ENCODE measurements around the gene ADORA1.

Gene ADORA1

DNA sequence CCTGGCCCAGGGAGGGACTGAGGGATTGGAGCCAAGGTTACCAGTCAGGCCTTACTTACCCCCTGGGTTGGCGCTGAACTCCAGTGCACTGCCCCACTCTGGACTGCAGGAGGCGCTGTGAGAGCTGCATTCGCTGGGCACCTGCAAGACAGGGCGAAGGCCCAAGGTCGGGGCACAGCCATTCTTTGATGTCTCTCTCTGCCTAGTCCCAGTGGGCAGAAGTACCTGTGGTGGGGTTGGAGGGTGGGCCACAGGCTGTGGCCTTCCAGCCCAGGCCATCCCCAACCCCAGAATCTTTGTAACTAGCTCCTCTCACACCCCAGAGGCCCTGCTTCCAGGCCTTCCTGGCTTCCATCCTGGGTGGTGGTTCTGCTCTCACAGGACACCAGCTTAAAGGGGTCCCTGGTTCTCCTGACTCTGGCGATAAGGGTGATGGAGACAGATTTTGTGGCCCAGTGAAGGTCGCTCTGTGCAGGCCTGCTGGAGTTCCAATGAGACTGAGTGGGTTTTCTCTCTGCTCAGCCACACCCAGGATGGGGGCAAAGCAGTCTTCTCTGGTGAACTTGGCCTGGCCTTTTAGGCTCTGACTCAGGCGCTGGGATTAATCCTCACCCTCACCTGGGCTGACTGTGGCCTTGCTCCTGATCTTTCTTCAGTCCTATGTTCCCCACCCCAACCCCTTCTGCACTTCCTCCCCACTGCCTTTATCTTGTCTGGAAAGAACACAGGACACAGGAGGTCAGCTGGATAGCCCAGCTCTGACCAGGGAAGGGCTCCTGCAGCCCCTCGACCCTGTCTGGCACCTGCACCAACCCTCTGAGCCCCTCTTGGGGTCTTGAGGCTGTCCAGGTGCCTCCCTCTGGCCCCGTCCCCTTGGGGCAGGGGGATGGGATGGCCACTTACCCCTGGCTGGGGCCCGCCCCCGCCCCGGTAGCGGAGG lies 42.7 kb upstream of the ADORA1 start:
- H3K14ac ChIP-seq (ENCODE audit: low read length) = no peak overlapping the region
- H3K23ac ChIP-seq (ENCODE audit: low read depth, low read length, poor library complexity) = peak overlapping the region; percentile 53
- H3K9ac ChIP-seq (ENCODE audit: low read depth, low read length, poor library complexity) = no peak overlapping the region
- H4K8ac ChIP-seq (ENCODE audit: low read depth, low read length) = no peak overlapping the region
- no peak overlapping the region for H2AFZ ChIP-seq (ENCODE audit: low read length)
- no peak overlapping the region for H4K91ac ChIP-seq (ENCODE audit: low read depth, low read length, poor library complexity)
- H3K36me3 ChIP-seq (replicated peaks in 1 of 2; ENCODE audit: control insufficient read depth in 2 of 2, insufficient read depth in 2 of 2, low read length in 2 of 2) = no peaks in the 10 kb centered on the region
- peaks cover 0 to 32% (median 0%) of the 10 kb centered on the region in 3 experiments for H3K27me3 ChIP-seq (ENCODE audit: control insufficient read depth in 3 of 3, insufficient read depth in 3 of 3, low read depth in 1 of 3, low read length in 3 of 3)
- peak overlapping the region; percentile 70 for H2AK5ac ChIP-seq (ENCODE audit: low read depth, low read length)
- no peak overlapping the region for H2BK15ac ChIP-seq (ENCODE audit: low read length)
- H3K79me1 ChIP-seq (ENCODE audit: low read depth, low read length) = no peaks in the 10 kb centered on the region
- H3K27ac ChIP-seq (replicated peaks; ENCODE audit: low read length) = no peak overlapping the region
- H2BK12ac ChIP-seq (ENCODE audit: low read length) = no peak overlapping the region
- no peaks in the 10 kb centered on the region for H3K9me3 ChIP-seq (replicated peaks in 1 of 2; ENCODE audit: control insufficient read depth in 2 of 2, insufficient read depth in 1 of 2, low read depth in 1 of 2, low read length in 2 of 2)
- H3K4me1 ChIP-seq (ENCODE audit: control insufficient read depth in 2 of 2, insufficient read depth in 1 of 2, low read depth in 1 of 2, low read length in 2 of 2) = peaks cover 0 to 7% of the 10 kb centered on the region in 2 donors
- no peak overlapping the region for H2BK120ac ChIP-seq (ENCODE audit: low read depth, low read length)
- no CpG with 5 or more reads among the region's 14 CpGs for WGBS, 2 donors (ENCODE audit: extremely low coverage in 2 of 2, insufficient read length in 2 of 2, insufficient replicate concordance in 1 of 2)
- no peak for DNase-seq (ENCODE audit: low spot score)
- H3K4me3 ChIP-seq (ENCODE audit: low read length in 2 of 2) = no peak overlapping the region
- no peak overlapping the region for H3K4me2 ChIP-seq (ENCODE audit: insufficient read depth, low read length, poor library complexity, severe bottlenecking)
- no peak overlapping the region for H3K4ac ChIP-seq (ENCODE audit: low read length)
- H2BK5ac ChIP-seq (ENCODE audit: low read length) = peak overlapping the region; percentile 50
- peak overlapping the region; percentile 45 for H3K18ac ChIP-seq (ENCODE audit: low read length)

DNA sequence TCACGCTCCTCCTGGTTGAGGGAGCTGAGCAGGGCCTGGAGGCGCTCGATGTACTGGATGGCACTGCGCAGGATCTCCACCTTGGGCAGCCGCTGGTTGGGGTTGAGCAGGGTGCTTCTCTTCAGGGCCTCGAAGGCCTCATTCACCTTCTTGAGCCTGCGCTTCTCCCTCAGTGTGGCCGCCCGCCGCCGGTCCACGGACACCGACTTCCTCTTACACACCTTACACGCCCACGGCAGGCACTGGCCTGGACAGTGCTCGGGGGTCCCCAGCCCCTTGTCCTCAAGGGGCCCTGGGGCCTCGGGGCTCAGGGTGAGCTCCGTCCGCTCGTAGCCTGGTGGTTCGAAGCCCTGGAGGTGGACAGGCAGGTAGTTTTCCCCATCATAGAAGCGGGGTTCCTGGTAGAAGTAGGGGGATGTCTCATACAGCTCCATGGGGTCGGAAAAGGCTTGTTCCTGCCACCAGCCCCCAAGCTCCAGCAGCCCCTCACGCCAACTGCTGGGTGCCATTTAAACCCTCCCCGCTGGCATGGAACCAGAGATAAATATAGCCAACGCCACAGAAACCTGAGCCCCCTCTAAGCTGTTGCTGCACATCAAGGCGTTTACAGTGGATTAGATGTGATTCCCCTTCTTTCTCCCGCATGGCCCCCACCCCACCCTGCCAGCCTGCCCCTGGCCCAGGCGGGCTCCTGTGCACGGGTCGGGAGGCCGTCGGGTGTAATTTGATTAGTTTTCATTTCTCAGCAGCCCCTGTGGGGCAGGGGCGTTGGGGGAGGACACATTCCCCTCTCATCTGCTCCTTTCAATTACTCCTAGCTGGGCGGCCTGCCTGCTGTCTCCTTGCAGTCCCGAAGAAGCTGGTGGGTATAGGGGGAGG lies 41.8 kb upstream of the ADORA1 start, which contains the start of gene MYOG:
TSS of gene MYOG (minus strand) at position 485 of the 879 bp plus-strand sequence. CDS start at position 434, 51 bp downstream.
- H3K4ac ChIP-seq (ENCODE audit: low read length) = no peak within 1 kb of the TSS
- no peak within 1 kb of the TSS for H3K14ac ChIP-seq (ENCODE audit: low read length)
- no peak within 1 kb of the TSS for H2BK120ac ChIP-seq (ENCODE audit: low read depth, low read length)
- H3K36me3 ChIP-seq (replicated peaks in 1 of 2; ENCODE audit: control insufficient read depth in 2 of 2, insufficient read depth in 2 of 2, low read length in 2 of 2) = no peaks in the 10 kb centered on the region
- no peak within 1 kb of the TSS for H3K9ac ChIP-seq (ENCODE audit: low read depth, low read length, poor library complexity)
- no peak within 1 kb of the TSS for H3K18ac ChIP-seq (ENCODE audit: low read length)
- no peak within 1 kb of the TSS for H3K4me2 ChIP-seq (ENCODE audit: insufficient read depth, low read length, poor library complexity, severe bottlenecking)
- H2BK5ac ChIP-seq (ENCODE audit: low read length) = peak within 1 kb of the TSS; percentile 50
- no peaks in the 10 kb centered on the region for H3K79me1 ChIP-seq (ENCODE audit: low read depth, low read length)
- no peaks in the 10 kb centered on the region for H3K9me3 ChIP-seq (replicated peaks in 1 of 2; ENCODE audit: control insufficient read depth in 2 of 2, insufficient read depth in 1 of 2, low read depth in 1 of 2, low read length in 2 of 2)
- no peak for DNase-seq (ENCODE audit: low spot score)
- no peak within 1 kb of the TSS for H4K91ac ChIP-seq (ENCODE audit: low read depth, low read length, poor library complexity)
- peaks cover 0 to 8% of the 10 kb centered on the region in 2 donors for H3K4me1 ChIP-seq (ENCODE audit: control insufficient read depth in 2 of 2, insufficient read depth in 1 of 2, low read depth in 1 of 2, low read length in 2 of 2)
- H4K8ac ChIP-seq (ENCODE audit: low read depth, low read length) = no peak within 1 kb of the TSS
- H2AK5ac ChIP-seq (ENCODE audit: low read depth, low read length) = peak within 1 kb of the TSS; percentile 70
- no CpG with 5 or more reads among the region's 36 CpGs for WGBS, 2 donors (ENCODE audit: extremely low coverage in 2 of 2, insufficient read length in 2 of 2, insufficient replicate concordance in 1 of 2)
- peak within 1 kb of the TSS; percentile 25 for H3K23ac ChIP-seq (ENCODE audit: low read depth, low read length, poor library complexity)
- H2BK15ac ChIP-seq (ENCODE audit: low read length) = peak within 1 kb of the TSS; percentile 72
- no peak within 1 kb of the TSS for H3K4me3 ChIP-seq (ENCODE audit: low read length in 2 of 2)
- peaks cover 0 to 25% (median 0%) of the 10 kb centered on the region in 3 experiments for H3K27me3 ChIP-seq (ENCODE audit: control insufficient read depth in 3 of 3, insufficient read depth in 3 of 3, low read depth in 1 of 3, low read length in 3 of 3)
- H2AFZ ChIP-seq (ENCODE audit: low read length) = no peak within 1 kb of the TSS
- H3K27ac ChIP-seq (replicated peaks; ENCODE audit: low read length) = no peak within 1 kb of the TSS
- H2BK12ac ChIP-seq (ENCODE audit: low read length) = peak within 1 kb of the TSS; percentile 31

DNA sequence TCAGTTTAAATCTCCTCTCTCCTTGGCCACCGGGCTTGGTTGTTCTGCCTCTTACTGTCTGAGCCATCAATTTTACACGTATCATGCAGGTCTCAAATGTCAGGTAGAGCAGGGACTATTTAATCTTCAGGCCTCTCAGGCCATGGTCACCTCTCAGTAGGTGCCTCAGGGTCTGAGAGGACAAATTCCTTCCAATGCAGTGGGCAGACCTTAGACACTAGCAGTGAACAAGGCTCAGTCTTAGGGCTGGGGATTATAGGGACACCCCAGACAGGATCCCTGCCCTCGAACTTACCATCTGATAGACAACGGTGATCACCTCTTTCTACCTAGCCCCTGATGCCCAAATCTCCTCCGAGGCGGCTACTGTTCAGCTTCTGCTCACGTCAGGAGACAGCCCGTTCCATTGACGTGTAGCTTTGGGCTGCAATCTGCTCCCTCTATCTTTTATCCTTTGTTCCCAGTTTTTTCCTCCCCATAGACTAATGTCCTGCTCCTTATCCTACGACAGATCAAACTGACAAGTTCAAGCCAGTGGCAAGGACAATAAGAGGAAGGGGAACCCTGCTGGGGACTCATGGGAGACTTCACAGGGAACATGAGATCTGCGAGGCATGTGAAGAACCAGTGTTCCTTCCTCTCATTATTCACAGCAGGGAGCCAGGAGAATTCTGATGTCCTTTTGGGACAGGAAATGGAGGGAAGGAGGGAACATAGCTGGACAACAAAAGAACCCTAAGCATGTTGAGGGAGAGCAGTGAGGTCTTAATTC lies 40.3 kb upstream of the ADORA1 start:
- Histone ChIP-seq H2AK5ac (ENCODE audit: low read depth, low read length) (peak overlapping the region; percentile 9), H3K9ac (ENCODE audit: low read depth, low read length, poor library complexity) (no peak overlapping the region), H3K27ac (replicated peaks; ENCODE audit: low read length) (no peak overlapping the region), H3K36me3 (replicated peaks in 1 of 2; ENCODE audit: control insufficient read depth in 2 of 2, insufficient read depth in 2 of 2, low read length in 2 of 2) (no peaks in the 10 kb centered on the region), H2BK12ac (ENCODE audit: low read length) (no peak overlapping the region), H3K4me1 (ENCODE audit: control insufficient read depth in 2 of 2, insufficient read depth in 1 of 2, low read depth in 1 of 2, low read length in 2 of 2) (peaks cover 0 to 8% of the 10 kb centered on the region in 2 donors), H3K4ac (ENCODE audit: low read length) (no peak overlapping the region), H2BK15ac (ENCODE audit: low read length) (no peak overlapping the region), H3K79me1 (ENCODE audit: low read depth, low read length) (no peaks in the 10 kb centered on the region), H3K9me3 (replicated peaks in 1 of 2; ENCODE audit: control insufficient read depth in 2 of 2, insufficient read depth in 1 of 2, low read depth in 1 of 2, low read length in 2 of 2) (no peaks in the 10 kb centered on the region), H4K91ac (ENCODE audit: low read depth, low read length, poor library complexity) (no peak overlapping the region), H3K18ac (ENCODE audit: low read length) (no peak overlapping the region), H4K8ac (ENCODE audit: low read depth, low read length) (no peak overlapping the region), H3K27me3 (ENCODE audit: control insufficient read depth in 3 of 3, insufficient read depth in 3 of 3, low read depth in 1 of 3, low read length in 3 of 3) (peaks cover 0 to 11% (median 0%) of the 10 kb centered on the region in 3 experiments), H3K14ac (ENCODE audit: low read length) (no peak overlapping the region), H3K4me3 (ENCODE audit: low read length in 2 of 2) (no peak overlapping the region), H2BK120ac (ENCODE audit: low read depth, low read length) (no peak overlapping the region), H3K23ac (ENCODE audit: low read depth, low read length, poor library complexity) (no peak overlapping the region), H2BK5ac (ENCODE audit: low read length) (no peak overlapping the region), H3K4me2 (ENCODE audit: insufficient read depth, low read length, poor library complexity, severe bottlenecking) (no peak overlapping the region), H2AFZ (ENCODE audit: low read length) (no peak overlapping the region)
- no CpG with 5 or more reads among the region's 11 CpGs for WGBS, 2 donors (ENCODE audit: extremely low coverage in 2 of 2, insufficient read length in 2 of 2, insufficient replicate concordance in 1 of 2)
- no peak for DNase-seq (ENCODE audit: low spot score)

Data from neuronal stem cell (in vitro differentiated cells).